Activated CD8-positive, alpha-beta memory T cell treated with anti-CD3 and anti-CD28 coated beads for 36 hours (primary cell): ENCODE data around the gene GLIPR2. TPM values are rescaled to one million over a fixed set of nuclear protein-coding genes. Genes with fewer than 3 reads are reported as not detected.
"Not testable (repeated sequence)": the region's sequence is repeated elsewhere in the genome, so short reads cannot be mapped to it uniquely, and the experiment has no call there.

ENCODE experiments used
- CTCF ChIA-PET: fragments of 350-600 bp; sonication (Branson Sonifier 250); formaldehyde crosslinking; loops from one replicate; lab custom pipeline; 2021; ENCODE audit warnings: antibody characterized with exemption; lab: Charles Lee
- POLR2A ChIA-PET: fragments of 350-600 bp; sonication (Branson Sonifier 250); formaldehyde crosslinking; loops from one replicate; lab custom pipeline; 2021; ENCODE audit warnings: antibody characterized with exemption; lab: Charles Lee
- total RNA-seq, 2 experiments: library from RNA; stranded (reverse); gene quantifications; one replicate each; pipeline ENCODE4 v1.2.3, GENCODE V29; 2021

The GLIPR2 gene
- total RNA-seq, 2 experiments from 2014 or later: 13.4 to 14.2 TPM

- POLR2A ChIA-PET: no interaction called here
- CTCF ChIA-PET: no interaction called here
Observed at GRCh38 chr9:36118201-36118600, 18.3 kb upstream of the GLIPR2 start.

GRCh38 chr9:36118706-36119105, 17.8 kb upstream of the GLIPR2 start:
- ChIA-PET POLR2A (no interaction called here), CTCF (no interaction called here)

- POLR2A ChIA-PET: no interaction called here
- CTCF ChIA-PET: no interaction called here
Observed at GRCh38 chr9:36119476-36119875, 17.1 kb upstream of the GLIPR2 start.

GRCh38 chr9:36120705-36121104, 15.8 kb upstream of the GLIPR2 start:
- CTCF ChIA-PET: no interaction called here
- POLR2A ChIA-PET: interaction anchor here (0.6 kb wide), 1 partner anchor 1040 kb away, joined by 3 read pairs; no protein-coding TSS in a partner anchor

GRCh38 chr9:36121971-36122370, 14.6 kb upstream of the GLIPR2 start:
- ChIA-PET CTCF (no interaction called here), POLR2A (no interaction called here)

DNA sequence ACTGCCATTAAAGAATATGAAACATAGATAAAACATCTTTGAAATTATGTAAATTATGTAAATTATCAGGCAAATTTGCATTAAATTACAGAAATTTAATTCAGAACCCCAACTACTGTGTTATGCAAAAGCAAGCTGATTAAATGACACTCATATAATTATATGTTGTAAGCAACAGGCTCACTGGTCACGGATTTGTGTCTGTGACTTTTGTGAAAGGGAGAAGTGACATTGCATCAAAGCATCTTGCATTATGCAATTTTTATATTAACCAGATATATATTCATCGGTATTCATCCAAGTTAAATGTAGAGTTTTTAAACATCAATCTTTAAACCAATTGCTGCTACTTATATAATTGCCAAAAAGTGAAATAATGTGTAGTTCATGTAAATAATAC, 13.0 kb upstream of the GLIPR2 start:
- CTCF ChIA-PET: no interaction called here
- POLR2A ChIA-PET: no interaction called here

GRCh38 chr9:36125062-36125855, 11.3 kb upstream of the GLIPR2 start:
- POLR2A ChIA-PET: no interaction called here
- CTCF ChIA-PET: interaction anchor here (0.6 to 2.4 kb wide), 2 partner anchors 22 to 40 kb away, joined by 4 to 10 read pairs; no protein-coding TSS in a partner anchor

DNA sequence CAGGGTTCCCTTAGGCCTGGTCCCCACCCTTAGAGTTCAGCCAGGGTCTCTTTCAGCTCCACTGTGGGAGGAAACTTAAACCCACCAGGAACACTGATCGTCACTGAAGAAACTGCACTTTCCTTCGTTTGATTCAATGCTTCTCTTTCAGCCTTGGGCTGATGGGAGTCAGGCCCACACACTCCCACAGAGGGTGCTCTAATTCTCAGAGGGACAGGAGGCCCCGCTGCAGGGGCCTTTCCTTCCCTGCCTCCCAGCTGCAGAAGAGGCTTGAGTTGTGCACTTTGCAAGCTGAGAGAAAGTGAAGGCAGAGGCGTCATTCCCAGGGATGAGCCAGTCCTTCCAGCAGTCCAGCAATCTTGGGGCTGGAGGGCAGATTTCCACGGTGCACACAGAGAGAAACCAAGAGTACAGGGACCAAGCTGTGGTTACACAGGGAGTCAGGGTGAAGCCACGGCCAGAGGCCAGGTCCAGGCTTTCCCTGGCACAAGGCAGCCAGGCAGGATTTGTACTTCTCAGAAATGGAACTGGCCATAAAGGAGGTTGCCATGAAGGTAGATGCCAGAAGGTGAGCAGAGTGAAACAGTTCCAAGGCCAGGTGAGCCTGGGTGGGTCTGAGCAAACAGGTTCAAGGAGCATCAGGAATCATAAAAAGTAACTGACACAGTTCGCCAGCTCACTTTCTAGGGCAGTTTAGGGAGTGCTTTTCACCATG, 10.4 kb upstream of the GLIPR2 start:
- POLR2A ChIA-PET: no interaction called here
- CTCF ChIA-PET: interaction anchor here (2.4 kb wide), 1 partner anchor 23 kb away, joined by 10 read pairs; no protein-coding TSS in a partner anchor

DNA sequence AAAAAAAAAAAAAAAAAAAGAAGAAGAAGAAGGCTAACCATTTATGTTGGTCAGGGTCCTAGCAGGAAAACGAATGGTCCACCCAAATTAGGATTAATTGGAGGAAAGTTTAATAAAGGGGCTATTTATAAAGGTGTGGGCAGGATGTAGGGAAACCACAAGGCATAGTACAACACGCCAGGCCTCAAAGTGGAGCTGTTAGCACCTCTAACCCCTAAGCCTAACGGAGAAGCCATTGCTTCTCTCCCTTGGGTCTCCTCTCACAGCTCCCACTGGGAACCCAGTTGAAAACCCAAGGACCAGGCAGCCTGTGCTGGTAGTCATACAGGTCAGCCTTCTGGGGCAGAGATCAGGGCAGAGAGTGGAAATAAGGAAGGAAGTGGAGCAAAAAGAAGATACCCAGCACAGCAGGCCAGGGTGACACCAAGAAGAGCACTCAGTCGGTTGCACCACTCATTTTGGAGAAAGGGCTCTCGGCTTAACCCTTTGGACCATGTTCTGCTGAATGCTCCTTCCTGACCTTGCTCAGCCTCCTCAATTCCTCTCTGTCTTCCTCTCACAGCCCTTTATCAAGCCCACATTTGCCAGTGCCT, 8.8 kb upstream of the GLIPR2 start:
- ChIA-PET CTCF (interaction anchor here (0.7 kb wide), 1 partner anchor 65 kb away, joined by 3 read pairs; no protein-coding TSS in a partner anchor), POLR2A (no interaction called here)

GRCh38 chr9:36128349-36128748, 8.2 kb upstream of the GLIPR2 start:
- POLR2A ChIA-PET: no interaction called here
- CTCF ChIA-PET: no interaction called here

DNA sequence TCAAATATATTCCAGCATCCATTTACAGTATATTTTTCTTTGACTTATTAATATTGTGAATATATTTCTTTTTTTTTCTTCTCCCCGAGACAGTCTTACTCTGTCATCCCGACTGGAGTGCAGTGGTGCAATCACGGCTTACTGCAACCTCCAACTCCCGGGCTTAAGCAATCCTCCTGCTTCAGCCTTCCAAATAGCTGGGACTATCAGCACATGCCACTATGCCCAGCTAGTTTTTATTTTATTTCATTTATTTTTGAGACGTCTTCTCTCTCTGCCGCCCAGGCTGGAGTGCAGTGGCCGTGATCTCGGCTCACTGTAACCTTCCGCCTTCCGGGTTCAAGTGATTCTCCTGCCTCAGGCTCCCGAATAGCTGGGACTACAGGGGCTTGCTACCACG, 7.4 kb upstream of the GLIPR2 start:
- ChIA-PET POLR2A (no interaction called here), CTCF (interaction anchor here (0.6 to 1.0 kb wide), 2 partner anchors 38 to 74 kb away, joined by 3 to 5 read pairs; no protein-coding TSS in a partner anchor)

DNA sequence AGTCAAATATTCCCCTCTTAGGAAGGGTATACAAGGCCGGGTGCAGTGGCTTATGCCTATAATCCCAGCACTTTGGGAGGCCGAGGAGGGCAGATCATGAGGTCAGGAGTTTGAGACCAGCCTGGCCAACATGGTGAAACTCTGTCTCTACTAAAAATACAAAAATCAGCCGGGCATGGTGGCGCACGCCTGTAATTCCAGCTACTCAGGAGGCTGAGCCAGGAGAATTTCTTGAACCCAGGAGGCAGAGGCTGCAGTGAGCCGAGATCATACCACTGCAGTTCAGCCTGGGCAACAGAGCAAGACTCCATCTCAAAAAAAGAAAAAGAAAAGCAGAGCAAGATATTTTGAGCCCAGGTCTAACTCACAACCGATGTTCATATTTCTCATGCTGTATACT, 4.9 kb upstream of the GLIPR2 start:
- POLR2A ChIA-PET: not testable (repeated sequence)

GRCh38 chr9:36132086-36132485, 4.4 kb upstream of the GLIPR2 start:
- POLR2A ChIA-PET: no interaction called here
- CTCF ChIA-PET: interaction anchor here (1.9 kb wide), 1 partner anchor 34 kb away, joined by 8 read pairs; no protein-coding TSS in a partner anchor

More for the DNA sequence above, 4.9 kb upstream of the GLIPR2 start:
- CTCF ChIA-PET: interaction anchor here (1.0 kb wide), 1 partner anchor 32 kb away, joined by 4 read pairs; no protein-coding TSS in a partner anchor

DNA sequence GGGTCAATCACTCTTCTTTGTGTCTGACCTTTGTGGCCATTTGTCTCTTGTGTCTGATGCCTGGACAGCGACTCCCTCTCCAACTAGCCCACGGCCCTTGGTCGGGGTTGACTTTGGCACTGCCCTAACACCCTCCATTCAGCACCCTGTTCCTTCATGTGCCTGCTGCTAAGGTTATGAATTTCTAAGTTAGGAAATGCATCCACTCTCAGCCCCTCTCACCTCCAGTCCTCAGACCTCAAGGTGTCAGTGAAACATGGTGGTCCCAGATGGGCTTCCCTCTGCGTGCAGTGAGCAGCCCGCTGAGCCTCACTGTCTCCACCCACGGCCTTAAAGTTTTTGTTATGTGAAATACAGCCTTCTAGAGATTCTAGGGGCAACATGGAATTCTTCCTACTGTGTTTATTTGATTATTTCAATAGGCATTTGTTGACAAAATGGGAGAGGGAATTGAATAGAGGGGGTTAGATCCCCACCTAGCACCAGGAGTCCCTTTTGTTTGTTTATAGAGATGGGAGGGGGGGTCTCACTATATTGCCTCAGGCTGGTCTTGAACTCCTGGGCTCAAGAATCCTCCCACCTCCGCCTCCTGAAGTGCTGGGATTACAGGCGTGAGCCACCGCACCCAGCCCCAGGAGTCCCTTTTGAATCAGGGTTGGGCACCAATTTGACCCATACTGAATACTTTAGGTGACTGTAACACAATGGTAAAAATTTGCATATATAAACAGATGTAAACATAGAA, 1.6 kb upstream of the GLIPR2 start:
- ChIA-PET POLR2A (no interaction called here), CTCF (no interaction called here)

GRCh38 chr9:36135741-36136271, 727 bp upstream of the GLIPR2 start:
- POLR2A ChIA-PET: interaction anchor here (0.6 to 1.9 kb wide), 4 partner anchors 13 to 123 kb away, joined by 3 to 13 read pairs (median 4); no protein-coding TSS in a partner anchor
- CTCF ChIA-PET: interaction anchor here (2.2 kb wide), 1 partner anchor 12 kb away, joined by 11 read pairs; no protein-coding TSS in a partner anchor

- ChIA-PET POLR2A (interaction anchor here (1.4 to 1.9 kb wide), 3 partner anchors 11 to 122 kb away, joined by 4 to 13 read pairs (median 5); no protein-coding TSS in a partner anchor), CTCF (interaction anchor here (0.9 to 2.2 kb wide), 3 partner anchors 11 to 34 kb away, joined by 3 to 11 read pairs (median 3); no protein-coding TSS in a partner anchor)
Observed at GRCh38 chr9:36136894-36137391, 410 bp downstream of the GLIPR2 start.

DNA sequence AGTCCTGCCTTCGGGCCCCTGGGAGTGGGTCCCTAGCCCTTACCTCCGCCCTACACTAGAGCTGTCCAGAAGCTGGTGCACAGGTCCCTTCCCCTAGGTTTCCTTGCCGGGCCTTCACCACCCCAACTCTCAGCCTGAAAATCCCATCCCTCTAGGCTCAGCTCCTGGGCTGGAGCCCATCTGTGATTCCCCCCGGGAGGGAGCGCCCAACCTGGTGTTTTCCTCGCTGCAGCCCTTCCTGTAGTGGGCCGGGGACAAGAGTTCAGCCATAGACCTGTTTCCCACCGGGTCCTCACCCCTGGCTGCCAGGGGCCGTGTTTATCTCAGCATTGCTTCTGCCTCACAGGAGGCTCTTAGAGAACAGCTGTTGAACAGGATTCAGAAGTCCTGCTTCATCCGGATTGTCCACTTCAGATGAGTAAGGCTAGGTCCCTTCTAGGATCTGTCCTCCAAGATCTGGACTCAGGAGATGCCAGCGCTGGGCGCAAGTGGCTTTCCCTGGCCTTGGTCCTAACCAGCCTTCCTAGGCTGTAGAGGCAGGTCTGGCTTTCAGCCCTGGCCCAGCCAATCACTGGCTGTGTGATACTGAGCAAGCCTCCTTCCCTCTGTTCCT, 965 bp downstream of the GLIPR2 start:
- POLR2A ChIA-PET: interaction anchor here (1.4 to 1.9 kb wide), 3 partner anchors 11 to 121 kb away, joined by 4 to 13 read pairs (median 5); no protein-coding TSS in a partner anchor
- CTCF ChIA-PET: interaction anchor here (0.9 to 2.2 kb wide), 3 partner anchors 11 to 35 kb away, joined by 3 to 11 read pairs (median 3); no protein-coding TSS in a partner anchor
